ENCODE data around the gene C6orf62.

- TF ChIP-seq CTCF (IDR thresholded peaks at IDR 0.05; ENCODE audit: poor library complexity) (no peak), EZH2 (IDR thresholded peaks at IDR 0.05; ENCODE audit: borderline replicate concordance) (no peak)
Observed at GRCh38 chr6:24761851-24762250, 42.9 kb upstream of the C6orf62 start.
